CD4-positive, alpha-beta T cell treated with Interleukin-6 at 100 ng/mL for 8 hours (primary cell): Measurements from ENCODE around the gene FOXK1.
A peak's percentile ranks its signal among the peaks of the same experiment; 100 is the strongest.

ENCODE experiments used
- DNase-seq: peaks from one replicate; pipeline ENCODE4 v3.0.0-alpha.2; 2020; ENCODE audit warnings: mixed read lengths, low spot score

FOXK1 gene

DNA sequence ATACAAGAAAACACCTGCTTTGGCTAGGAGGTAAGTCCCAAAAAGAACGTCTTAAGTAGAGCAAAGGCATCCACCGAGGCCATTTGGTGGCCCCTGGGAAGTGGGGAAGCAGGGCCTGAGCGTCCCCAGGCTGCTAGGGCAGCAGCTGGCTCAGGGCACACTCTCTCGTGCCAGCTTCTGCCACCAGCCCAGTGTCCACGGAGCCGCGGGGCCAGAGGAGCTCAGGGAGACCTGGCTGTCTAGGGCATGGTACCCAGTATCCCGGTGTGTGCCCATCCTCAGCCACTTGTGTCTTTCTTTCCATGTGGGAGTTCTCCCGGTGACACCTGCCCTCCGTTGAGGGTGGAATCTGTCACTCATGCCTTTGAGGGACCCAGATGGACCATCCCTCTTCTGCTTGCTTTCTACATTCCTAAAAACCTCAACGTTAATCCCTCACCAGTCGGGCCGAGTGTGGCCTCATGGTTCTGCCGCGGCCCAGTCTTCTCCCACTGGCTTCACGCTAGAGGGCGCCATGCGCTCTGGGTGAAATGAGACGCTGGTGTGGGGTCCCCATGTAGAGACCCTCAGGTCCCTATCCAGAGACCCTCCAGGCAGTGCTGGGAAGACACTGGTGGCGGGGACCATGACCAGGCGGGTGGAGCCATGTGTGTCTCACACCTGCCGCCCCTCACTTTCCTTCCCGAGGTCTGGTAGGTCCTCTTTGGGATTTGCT lies 83.8 kb downstream of the FOXK1 start:
- DNase-seq, result no peak

DNA sequence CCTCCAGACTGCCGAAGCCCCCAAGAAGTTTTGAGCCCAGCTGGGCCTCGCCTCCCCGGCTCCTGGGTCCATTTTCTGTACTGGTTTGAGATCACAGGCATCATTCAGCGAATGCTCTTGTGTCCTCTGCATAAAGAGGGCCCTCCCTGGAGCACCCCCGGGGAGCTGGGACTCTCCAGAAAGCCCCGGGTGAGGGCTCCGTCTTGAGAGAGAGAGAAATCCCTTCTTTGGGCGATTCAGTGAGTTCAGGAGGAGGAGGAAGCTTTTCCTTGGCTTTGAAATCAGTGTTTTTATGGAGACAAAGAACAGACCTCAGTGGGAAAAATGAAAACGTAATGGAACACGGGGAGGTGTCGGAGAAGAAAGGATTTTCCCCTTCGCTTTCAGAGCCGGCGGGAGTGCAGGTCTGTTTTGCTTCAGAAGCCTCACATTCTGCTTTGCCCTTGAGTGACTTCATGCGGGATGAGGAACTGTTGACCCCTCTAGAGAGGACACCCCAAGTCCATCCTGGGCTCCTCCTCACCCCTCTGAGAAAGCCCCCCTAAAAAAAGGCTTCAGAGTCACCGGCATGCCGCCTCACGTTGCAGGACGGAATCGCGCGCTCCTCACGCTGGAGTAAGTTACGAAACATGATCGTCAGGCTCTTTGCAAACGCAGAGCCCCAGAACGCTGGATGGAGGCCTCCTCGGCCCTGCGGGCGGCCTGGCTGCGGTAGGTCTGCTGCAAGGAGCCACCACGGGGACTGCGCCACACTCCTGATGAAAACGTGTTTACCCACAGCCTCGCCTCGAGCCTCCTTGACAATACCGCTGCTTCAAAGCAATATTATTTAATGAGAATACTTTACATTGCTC lies 84.8 kb downstream of the FOXK1 start:
- no peak for DNase-seq

DNA sequence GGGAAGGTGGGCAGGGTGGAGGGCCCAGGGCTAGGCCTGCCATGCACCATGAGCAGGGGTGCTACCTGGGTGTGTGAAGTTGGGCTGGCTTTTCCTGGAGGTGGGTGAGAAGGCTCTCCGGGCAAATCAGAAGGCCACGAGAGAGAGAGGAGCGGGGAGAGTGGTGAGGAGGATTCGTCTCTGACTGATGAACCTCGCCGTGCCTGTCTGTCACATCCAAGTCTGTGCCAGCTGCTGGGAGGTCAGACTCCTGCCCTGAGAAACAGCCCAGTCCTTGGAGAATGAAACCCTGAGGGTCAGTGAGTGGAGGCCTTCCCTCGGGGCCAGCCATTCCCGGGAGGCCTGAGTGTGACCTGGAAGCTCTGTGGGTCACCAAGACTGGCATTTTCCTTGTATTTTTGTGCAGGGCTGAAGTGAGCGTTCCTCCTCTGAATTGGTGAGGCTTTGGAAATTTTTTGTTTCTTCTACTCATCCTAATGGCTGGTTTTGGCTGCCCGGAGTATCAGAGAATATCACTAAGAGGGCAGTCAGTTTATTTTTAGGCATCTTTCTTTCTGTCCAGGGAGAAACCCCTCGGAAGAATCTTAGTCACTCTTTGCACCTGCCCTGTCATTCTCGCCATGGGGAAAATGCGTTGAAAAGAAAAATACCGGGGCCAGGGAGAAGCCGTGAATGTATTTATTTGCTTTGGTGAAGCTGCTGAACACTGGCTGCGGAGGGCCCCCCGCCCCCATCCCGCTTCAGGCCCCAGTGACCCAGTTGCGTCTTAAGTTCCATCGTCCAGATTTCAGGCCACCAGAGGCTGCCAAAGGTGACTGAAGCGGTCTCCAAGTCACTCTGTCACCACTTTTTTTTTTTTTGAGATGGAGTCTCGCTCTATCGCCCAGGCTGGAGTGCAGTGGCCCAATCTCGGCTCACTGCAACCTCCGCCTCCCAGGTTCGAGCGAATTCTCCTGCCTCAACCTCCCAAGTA lies 86.8 kb downstream of the FOXK1 start:
- DNase-seq, result no peak

DNA sequence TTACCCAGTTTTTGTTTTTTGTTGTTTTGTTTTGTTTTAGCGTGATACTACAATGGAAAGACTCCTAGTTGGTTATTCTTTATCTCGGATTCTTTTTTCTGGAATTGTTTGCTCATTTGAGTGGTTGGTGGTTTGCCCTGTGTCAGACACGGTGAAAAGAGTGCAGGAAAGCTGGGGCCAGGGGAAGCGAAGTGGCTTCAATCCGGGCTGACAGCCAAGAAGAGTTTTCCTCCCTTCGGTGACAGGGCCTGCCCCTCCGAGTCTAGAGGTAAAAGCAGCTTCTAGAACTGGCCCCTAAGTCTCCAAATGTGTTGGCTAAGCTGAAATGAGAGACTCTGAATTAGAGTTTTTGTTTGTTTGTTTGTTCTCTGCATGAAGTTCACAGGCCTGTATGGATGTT lies 87.7 kb downstream of the FOXK1 start:
- no peak for DNase-seq

DNA sequence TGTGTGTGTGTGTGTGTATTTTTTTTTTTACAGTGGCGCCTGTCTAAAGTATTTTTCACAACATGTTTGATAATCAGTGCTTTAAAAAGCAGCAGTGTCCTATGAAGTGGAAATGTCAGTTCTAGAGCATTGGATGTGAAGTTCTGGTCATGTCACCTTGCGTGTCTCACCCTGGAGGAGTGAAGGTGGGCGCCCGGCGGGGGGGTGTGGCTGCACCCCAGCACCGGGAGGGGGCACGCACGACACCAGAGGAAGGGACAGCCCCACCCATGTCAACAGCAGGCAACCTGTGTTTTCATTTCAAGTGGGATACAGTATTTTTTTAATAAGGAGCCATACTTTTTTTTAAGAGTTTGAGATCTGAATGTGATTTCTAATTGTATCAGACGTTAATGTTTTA lies 88.8 kb downstream of the FOXK1 start:
- no peak for DNase-seq

DNA sequence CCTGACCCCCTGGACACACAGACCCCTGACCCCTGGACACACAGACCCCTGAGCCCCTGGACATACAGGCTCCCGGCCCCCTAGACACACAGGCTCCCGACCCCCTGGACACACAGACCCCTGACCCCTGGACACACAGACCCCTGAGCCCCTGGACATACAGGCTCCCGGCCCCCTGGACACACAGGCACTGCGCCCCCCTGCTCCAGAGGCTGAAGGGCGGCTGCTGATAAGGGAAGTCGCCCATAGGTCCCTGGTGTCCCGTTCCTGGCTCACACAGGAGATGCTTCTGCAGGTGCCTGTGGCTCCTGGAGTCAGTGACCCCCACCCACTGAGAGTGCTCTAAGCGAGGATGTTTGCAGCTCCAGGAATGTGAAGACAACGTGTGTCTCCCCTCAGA lies 89.6 kb downstream of the FOXK1 start:
- DNase-seq, result no peak

DNA sequence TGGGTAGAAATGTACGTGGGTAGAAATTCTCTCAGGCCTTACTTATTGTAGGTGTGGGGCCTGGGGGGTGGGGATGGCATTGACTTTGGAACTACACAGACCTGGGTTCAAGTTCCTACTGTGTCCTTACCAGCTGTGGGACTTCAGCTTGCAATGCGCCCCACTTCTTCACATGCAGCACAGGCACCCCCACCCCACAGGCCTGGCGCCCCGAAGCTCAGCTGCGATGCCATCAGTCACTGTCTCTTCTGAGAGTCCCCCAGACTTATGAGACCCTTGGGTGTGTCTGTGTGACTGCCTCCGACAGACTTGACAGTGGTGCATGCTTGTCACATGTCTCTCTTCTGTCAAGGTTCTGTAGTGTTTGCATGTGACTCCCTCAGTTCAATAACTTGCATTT lies 90.2 kb downstream of the FOXK1 start:
- no peak for DNase-seq

DNA sequence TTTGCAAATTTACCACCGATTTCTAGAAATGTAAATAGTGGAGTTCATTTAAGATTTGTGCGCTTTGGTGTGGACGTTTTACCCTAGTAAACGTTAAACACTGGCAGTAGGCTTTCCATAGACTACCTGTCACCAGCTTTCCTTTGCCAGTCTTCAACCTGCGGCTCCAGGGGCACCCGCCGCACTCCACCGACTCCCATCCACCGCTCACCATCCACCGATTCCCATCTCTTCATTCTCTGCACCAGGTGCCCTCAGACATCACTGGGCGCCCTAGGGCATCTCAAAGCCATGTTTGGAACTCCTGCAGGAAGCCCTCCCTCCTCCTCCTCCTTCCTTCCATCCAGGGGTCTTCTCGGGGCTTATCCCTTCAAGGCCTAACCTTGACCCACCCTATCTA lies 91.9 kb downstream of the FOXK1 start:
- DNase-seq, result no peak

DNA sequence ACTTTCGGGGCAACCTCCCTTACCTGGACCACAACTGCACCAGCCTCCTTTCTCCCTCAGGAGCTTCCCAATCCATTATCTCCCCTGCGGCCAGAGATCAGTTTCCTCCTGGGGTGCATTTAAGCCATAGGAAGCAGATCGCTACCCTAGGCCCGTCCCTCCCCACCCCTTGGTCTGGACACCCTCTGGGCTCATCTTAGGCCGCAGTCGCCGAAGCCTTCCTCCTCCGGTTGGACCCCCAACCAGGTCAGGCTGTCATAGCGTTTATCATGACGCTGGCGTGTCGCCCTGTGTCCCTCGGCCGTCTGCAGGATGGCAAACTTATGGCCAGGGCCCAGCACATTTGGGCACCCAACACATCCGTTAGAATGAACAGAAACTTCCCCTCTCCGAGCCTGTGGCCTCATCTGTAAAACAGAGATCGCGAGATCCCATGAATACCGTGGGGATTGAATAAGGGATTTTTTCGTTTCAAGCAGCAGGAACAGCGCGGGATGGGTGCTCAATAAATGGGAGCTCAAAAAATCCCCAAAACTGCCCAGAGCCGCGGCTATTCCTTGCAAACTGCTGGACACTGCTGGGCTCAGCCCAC lies 92.7 kb downstream of the FOXK1 start:
- no peak for DNase-seq

DNA sequence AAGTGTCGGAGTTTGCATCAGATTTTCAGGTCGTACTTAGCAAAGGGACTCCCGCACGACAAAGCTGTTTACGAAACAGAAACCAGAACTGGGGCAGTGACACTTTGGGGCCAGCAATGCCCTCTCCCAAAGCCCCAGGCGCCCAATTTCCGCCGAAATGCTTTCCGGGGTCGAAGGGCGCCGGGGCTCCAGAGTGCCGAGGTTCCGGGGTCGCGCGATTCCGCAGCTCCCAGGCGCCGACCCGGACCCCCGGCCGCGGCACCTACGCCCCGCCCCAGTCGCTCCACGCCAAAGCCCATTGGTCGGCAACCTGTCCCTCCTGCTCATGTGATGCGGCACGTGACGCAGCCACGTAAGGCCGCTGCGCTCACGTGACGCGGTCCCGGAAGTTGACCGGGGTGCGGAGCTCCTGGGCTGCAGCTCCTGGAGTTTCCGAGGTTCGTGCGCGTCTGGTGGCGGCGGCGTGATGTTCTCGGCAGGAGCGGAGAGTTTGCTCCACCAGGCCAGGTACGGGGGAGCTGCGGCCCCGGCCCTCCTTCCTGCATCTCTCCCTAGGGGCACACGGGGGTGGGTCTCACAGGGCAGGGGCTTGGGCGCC lies 93.3 kb downstream of the FOXK1 start, which contains the start of gene AP5Z1:
AP5Z1 (plus strand) TSS at position 374 of the 598 bp plus-strand sequence; CDS start at position 467, 93 bp downstream.
- DNase-seq, result peak; percentile 94

DNA sequence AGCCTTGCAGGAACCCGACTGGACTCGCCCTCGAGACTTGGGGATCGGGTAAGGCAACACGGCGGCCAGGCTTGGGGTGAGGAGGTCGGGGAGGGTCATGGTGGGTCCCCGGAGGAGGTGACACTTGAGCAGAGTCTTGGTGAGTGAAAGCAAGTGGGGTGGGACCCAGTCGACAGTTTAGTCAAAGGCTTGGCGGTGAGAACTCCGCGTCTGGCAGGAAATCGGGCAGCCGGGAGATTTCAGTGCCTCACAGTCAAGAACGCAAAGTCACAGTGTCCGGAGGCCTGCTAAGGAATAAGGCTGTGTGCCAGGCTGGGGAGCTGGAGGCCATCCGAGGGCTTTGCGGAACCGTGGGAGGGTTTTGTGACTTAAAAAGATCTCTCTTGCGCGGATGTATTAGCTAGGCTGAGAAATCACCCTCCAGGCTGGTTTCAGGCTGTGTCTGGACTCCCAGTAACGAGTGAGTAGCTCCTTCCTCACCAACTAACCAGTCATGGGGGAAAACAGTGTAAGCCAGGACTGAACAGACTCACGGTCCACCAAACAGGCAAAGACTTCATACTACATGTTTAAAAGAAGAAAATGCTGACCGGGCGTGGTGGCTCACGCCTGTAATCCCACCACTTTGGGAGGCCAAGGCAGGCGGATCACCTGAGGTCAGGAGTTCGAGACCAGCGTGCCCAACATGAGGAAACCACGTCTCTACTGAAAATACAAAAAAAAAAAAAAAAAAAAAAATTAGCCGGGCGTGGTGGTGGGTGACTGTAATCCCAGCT lies 93.9 kb downstream of the FOXK1 start:
- peak; percentile 41 for DNase-seq

DNA sequence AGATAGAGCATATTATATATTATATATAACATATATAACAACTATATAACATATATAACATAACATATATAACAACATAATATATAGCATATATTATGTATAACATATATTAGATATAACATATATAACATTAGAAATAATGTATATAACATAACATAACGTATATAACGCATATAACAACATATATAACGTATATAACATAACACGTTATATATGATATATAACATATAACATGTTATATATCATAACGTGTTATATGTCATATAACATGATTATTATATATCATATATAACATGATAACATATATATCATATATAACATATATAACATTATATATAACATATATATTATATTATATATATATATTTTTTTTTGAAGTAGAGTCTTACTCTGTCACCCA lies 97.0 kb downstream of the FOXK1 start:
- no peak for DNase-seq

DNA sequence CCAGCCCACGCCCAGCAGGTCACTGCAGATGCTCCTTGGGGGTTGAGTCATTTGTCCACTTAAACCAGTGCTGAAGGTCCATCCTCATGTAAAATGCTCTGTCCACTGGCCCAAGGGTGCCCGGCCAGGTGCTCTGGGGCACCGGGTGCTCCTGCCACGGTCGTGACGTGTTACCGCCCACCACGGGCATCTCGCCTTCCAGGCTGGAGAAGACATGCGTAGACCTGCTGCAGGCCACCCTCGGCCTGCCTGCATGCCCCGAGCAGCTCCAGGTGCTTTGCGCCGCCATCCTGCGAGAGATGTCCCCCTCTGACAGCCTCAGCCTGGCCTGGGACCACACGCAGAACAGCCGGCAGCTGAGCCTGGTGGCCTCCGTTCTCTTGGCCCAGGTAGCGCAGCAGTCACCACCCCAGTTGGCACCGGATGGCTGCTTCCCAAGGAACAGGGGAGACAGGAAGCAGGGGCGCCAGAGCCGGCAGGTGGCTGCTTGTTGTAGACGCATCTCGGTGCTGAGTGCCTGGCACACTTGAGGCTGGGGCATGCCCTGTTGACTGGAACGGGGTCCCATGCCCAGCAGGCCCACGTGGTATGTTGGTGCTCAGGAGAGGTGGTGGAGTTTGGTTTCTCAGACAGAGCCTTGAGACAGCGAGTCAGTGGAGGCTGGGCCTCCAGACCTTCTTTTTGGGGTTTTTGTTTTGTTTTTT lies 99.4 kb downstream of the FOXK1 start:
- DNase-seq, result no peak

DNA sequence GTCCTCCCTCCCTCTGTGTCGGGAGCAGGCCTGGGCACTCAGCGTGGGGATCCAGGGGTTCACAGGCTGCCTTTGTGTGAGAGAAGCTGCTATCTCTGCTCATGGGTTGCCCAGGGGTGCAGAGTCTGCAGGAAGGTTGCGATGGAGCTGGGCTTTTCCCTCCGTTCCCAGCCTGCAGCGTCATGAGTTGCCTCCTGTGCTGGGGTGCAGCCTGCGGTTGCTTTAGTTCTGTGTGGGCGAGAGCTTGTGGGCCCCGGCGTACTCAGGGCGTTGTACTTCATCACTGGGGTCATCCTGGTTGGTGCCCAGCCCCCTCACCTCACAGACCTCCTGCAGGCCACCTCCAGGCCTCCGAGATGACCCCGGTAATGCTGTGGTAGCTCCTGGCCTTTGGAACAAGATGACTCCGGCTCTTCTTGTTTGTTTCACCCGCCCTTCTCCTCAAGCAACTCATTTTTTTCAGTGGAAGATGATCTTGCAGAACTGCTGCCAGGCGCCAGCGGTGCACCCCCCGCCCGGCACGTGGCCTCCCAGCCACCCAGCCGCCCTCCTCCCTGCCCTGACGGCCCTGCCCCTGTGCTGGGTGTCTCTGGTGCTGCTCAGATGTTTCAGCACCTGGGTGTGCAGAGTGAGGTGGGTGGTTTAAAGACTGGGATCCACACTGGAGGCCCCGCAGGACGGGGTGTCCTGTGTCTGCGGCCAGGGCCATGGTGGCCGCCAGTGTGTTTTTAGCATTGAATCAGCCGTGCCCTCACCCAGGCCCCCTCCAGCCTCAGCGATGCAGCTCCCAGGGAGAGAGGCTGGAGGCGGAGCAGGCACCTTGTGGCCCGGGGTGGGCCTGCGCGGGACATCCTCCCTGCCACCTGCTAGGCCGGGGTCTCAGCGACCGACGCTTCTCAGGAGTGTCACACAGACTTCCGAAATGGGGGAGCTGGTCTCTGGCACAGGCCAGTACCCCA lies 100.5 kb downstream of the FOXK1 start:
- no peak for DNase-seq

DNA sequence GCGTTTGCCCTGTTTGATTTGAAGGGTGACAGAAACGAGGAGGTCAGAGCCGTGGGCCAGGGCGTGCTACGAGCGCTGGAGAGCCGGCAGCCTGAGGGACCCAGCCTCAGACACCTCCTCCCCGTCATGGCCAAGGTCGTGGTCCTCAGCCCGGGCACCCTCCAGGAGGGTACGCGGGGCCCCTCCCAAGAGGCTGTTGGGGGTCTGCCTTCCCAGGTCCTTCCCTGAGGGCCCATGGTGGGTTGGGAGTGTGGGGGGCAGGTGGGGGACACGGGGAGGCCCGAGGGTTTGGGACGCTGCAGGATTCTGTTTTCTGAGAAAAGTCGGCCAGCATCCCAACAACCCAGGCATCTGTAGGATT lies 101.2 kb downstream of the FOXK1 start:
- DNase-seq, result no peak

DNA sequence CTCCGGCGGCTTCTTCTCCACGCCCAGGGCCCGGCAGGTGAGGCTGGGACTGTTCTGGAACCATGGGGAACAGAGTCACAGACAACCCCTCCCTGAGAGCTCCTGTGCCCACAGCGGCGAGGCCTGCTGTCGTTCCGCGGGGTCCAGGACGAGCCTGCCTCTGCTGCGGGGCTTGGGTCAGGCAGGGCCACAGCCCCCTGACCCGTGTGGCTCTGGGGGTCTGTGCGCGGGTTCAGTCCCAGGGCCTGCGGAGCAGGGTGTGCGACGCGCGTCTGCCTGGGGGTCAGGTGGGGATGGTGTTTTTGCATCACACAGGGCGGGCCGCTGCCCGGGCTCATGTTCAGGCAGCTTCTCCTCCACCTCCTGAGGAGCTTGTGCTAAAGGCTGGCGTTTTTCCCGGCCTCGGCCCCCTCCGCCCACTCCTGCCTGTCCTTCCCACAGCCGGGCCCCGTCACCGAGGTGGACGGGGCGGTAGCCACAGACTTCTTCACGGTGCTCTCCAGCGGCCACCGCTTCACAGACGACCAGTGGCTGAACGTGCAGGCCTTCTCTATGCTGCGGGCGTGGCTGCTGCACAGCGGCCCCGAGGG lies 101.8 kb downstream of the FOXK1 start:
- DNase-seq, result no peak

DNA sequence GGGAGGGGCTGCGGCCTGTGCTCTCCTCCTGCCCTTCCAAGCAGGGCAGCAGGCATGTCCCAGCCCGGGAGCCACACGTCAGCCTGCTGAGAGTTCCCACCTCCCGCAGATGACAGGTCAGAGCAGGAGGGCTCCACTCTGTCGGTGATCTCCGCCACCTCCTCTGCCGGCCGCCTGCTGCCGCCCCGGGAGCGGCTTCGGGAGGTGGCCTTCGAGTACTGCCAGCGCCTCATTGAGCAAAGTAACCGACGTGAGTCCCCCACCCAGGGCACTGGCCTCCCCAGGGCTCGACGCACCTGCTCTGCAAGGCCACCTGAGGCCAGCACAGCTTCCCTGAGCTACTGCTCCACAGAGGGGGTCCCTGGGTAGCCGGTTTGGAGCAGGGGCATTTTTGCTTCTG lies 102.7 kb downstream of the FOXK1 start:
- DNase-seq, result no peak

DNA sequence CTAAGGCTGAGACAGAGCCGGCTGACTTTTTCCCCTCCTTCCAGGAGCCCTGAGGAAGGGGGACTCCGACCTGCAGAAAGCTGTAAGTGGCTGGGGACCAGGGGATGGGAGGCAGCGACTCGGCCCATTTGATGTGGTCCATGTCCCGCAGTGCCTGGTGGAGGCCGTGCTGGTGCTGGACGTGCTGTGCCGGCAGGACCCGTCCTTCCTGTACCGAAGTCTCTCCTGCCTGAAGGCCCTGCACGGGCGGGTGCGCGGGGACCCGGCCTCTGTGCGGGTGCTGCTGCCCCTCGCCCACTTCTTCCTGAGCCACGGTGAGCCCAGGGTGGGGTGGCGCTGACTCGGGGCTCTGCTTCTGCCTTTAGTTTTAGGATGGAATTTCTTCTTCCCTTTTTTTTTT lies 103.3 kb downstream of the FOXK1 start:
- DNase-seq, result no peak

DNA sequence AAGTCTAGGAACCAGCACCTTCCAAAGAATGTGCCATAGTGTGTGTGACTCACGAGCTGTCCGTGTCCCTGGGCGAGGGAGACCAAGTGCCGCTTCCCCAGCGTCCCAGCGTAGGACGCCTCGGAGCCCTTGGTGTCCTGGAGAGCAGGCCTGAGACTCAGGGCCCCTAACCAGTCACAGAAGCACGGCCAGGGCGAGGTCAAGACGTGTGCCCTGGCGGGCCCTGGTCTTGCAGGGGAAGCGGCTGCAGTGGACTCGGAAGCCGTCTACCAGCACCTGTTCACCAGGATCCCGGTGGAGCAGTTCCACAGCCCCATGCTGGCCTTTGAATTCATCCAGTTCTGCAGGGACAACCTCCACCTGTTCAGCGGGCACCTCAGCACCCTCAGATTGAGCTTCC lies 103.9 kb downstream of the FOXK1 start:
- DNase-seq, result no peak
